H9 (cell line): ENCODE data around the gene TMPRSS7. TPM values are rescaled to one million over a fixed set of nuclear protein-coding genes. Genes with fewer than 3 reads are reported as not detected.

Source experiments
- DNase-seq: peaks from one replicate; pipeline ENCODE4 v3.0.0-alpha.2; 2017
- H2AFZ ChIP-seq: one replicate; pipeline ENCODE4 v1.6.1; 2013; ENCODE audit warnings: mild to moderate bottlenecking, low read length, control low read depth, moderate library complexity
- H2AK5ac ChIP-seq: 2 replicates; pipeline ENCODE4 v1.6.1; 2013; ENCODE audit warnings: low read length, control low read depth, mixed read lengths; ENCODE audit not compliant: insufficient read length
- H2BK120ac ChIP-seq: one replicate; pipeline ENCODE4 v1.6.1; 2013; ENCODE audit warnings: low read depth, mild to moderate bottlenecking, low read length, control low read depth, inconsistent platforms; ENCODE audit not compliant: poor library complexity, severe bottlenecking
- H2BK12ac ChIP-seq: 2 replicates; pipeline ENCODE4 v1.6.1; 2013; ENCODE audit warnings: low read length, control low read depth, mixed read lengths, low read depth; ENCODE audit not compliant: insufficient read length
- H2BK15ac ChIP-seq: 2 replicates; pipeline ENCODE4 v1.6.1; 2013; ENCODE audit warnings: low read depth, low read length, control low read depth
- H2BK20ac ChIP-seq: one replicate; pipeline ENCODE4 v1.6.1; 2013; ENCODE audit warnings: low read depth, mild to moderate bottlenecking, low read length, control low read depth, inconsistent platforms; ENCODE audit not compliant: poor library complexity, severe bottlenecking
- H2BK5ac ChIP-seq: 2 replicates; pipeline ENCODE4 v1.6.1; 2013; ENCODE audit warnings: low read length, control low read depth, mixed read lengths; ENCODE audit not compliant: insufficient read length
- H3K14ac ChIP-seq: 2 replicates; pipeline ENCODE4 v1.6.1; 2013; ENCODE audit warnings: low read length, control low read depth; ENCODE audit not compliant: insufficient read depth
- H3K18ac ChIP-seq: 2 replicates; pipeline ENCODE4 v1.6.1; 2013; ENCODE audit warnings: low read depth, mild to moderate bottlenecking, mixed read lengths, low read length, control low read depth; ENCODE audit not compliant: insufficient read length
- H3K23ac ChIP-seq: 2 replicates; pipeline ENCODE4 v1.6.1; 2013; ENCODE audit warnings: low read length, control low read depth, mixed read lengths, low read depth; ENCODE audit not compliant: insufficient read length
- H3K23me2 ChIP-seq: 2 replicates; pipeline ENCODE4 v1.6.1; 2013; ENCODE audit warnings: low read depth, mild to moderate bottlenecking, mixed read lengths, low read length, control low read depth; ENCODE audit not compliant: insufficient read length, poor library complexity, severe bottlenecking
- H3K27ac ChIP-seq: 2 replicates; pipeline ENCODE4 v1.5.1; 2013; ENCODE audit warnings: low read length, control low read depth, mixed read lengths, low read depth; ENCODE audit not compliant: insufficient read length
- H3K27me3 ChIP-seq: 2 replicates; pipeline ENCODE4 v1.6.1; 2013; ENCODE audit warnings: low read length, control low read depth, inconsistent platforms; ENCODE audit not compliant: insufficient read depth
- H3K4ac ChIP-seq: 2 replicates; pipeline ENCODE4 v1.6.1; 2013; ENCODE audit warnings: low read depth, mild to moderate bottlenecking, control low read depth, inconsistent platforms, low read length, moderate library complexity
- H3K4me1 ChIP-seq: 2 replicates; pipeline ENCODE4 v1.6.1; 2013; ENCODE audit warnings: low read length, control low read depth, inconsistent platforms; ENCODE audit not compliant: insufficient read depth
- H3K4me2 ChIP-seq: 2 replicates; pipeline ENCODE4 v1.6.1; 2013; ENCODE audit warnings: low read length, control low read depth, mixed read lengths; ENCODE audit not compliant: insufficient read length, insufficient read depth
- H3K56ac ChIP-seq: 2 replicates; pipeline ENCODE4 v1.6.1; 2013; ENCODE audit warnings: low read depth, mild to moderate bottlenecking, mixed read lengths, low read length, control low read depth; ENCODE audit not compliant: insufficient read length
- H3K79me1 ChIP-seq: 2 replicates; pipeline ENCODE4 v1.6.1; 2013; ENCODE audit warnings: low read depth, mild to moderate bottlenecking, moderate library complexity, low read length, control low read depth, inconsistent platforms; ENCODE audit not compliant: insufficient read depth, poor library complexity, severe bottlenecking
- H3K79me2 ChIP-seq: 2 replicates; pipeline ENCODE4 v1.6.1; 2013; ENCODE audit warnings: low read length, control low read depth, inconsistent platforms; ENCODE audit not compliant: insufficient read depth
- H3K9ac ChIP-seq: 2 replicates; pipeline ENCODE4 v1.6.1; 2013; ENCODE audit warnings: low read length, control low read depth, mixed read lengths; ENCODE audit not compliant: insufficient read length; ENCODE audit errors: extremely low read depth
- H3K9me3 ChIP-seq: one replicate; pipeline ENCODE4 v1.6.1; 2013; ENCODE audit warnings: low read depth, low read length, inconsistent platforms; ENCODE audit not compliant: control insufficient read depth
- H3T11ph ChIP-seq: one replicate; pipeline ENCODE4 v1.6.1; 2013; ENCODE audit warnings: mild to moderate bottlenecking, low read length, control low read depth, inconsistent platforms
- H4K20me1 ChIP-seq: one replicate; pipeline ENCODE4 v1.6.1; 2013; ENCODE audit not compliant: control insufficient read depth, insufficient read length, insufficient read depth
- H4K5ac ChIP-seq: 2 replicates; pipeline ENCODE4 v1.6.1; 2013; ENCODE audit warnings: low read depth, mild to moderate bottlenecking, mixed read lengths, low read length, control low read depth; ENCODE audit not compliant: insufficient read length
- H4K8ac ChIP-seq: replicated peaks from 2 replicates; pipeline ENCODE4 v1.6.1; 2013; ENCODE audit warnings: low read length, control low read depth, mixed read lengths, low read depth; ENCODE audit not compliant: insufficient read length
- H4K91ac ChIP-seq: 2 replicates; pipeline ENCODE4 v1.6.1; 2013; ENCODE audit warnings: low read depth, mild to moderate bottlenecking, moderate library complexity, mixed read lengths, low read length, control low read depth; ENCODE audit not compliant: insufficient read length
- H3K27ac Mint-ChIP-seq, 3 experiments: 2 replicates in 2 of 3; 3 replicates in 1 of 3; pipeline ENCODE4 v1.8.0; 2020 to 2021; ENCODE audit warnings: mixed read lengths in 3 of 3, mild to moderate bottlenecking in 1 of 3, moderate library complexity in 1 of 3
- H3K27me3 Mint-ChIP-seq: 2 replicates; pipeline ENCODE4 v1.8.0; 2021; ENCODE audit warnings: low read depth, mild to moderate bottlenecking, moderate library complexity, mixed read lengths
- H3K36me3 Mint-ChIP-seq, 3 experiments: 2 replicates in 2 of 3; 3 replicates in 1 of 3; pipeline ENCODE4 v1.8.0; 2020 to 2021; ENCODE audit warnings: low read depth in 3 of 3, mixed read lengths in 3 of 3; ENCODE audit not compliant: insufficient read depth in 1 of 3
- H3K4me1 Mint-ChIP-seq, 2 experiments: 2 replicates each; pipeline ENCODE4 v1.8.0; 2020; ENCODE audit warnings: mixed read lengths in 2 of 2
- H3K4me3 Mint-ChIP-seq, 2 experiments: 2 replicates in 1 of 2; 3 replicates in 1 of 2; pipeline ENCODE4 v1.8.0; 2020 to 2021; ENCODE audit warnings: mild to moderate bottlenecking in 2 of 2, mixed read lengths in 2 of 2, moderate library complexity in 1 of 2
- H3K9me3 Mint-ChIP-seq, 2 experiments: 2 replicates in 1 of 2; 3 replicates in 1 of 2; pipeline ENCODE4 v1.8.0; 2020; ENCODE audit warnings: mild to moderate bottlenecking in 2 of 2, mixed read lengths in 2 of 2, moderate library complexity in 1 of 2
- WGBS: extraction: QIAGEN DNeasy Blood & Tissue Kit; methylation state at CpG from one replicate; pipeline ENCODE4 v1.1.7; 2013; ENCODE audit warnings: missing lambda C conversion rate, low lambda C conversion rate, mixed read lengths; ENCODE audit not compliant: insufficient read length; ENCODE audit errors: extremely low coverage; 5-methylcytosine and 5-hydroxymethylcytosine counted together
- total RNA-seq: library from RNA; stranded (reverse); gene quantifications from 2 replicates; pipeline ENCODE4 v1.2.1, GENCODE V29; 2021
- TF ChIP-seq, protein P1 (sequence below): fragments of 200-600 bp; sonication (generic); conservative IDR thresholded peaks from 3 replicates; pipeline ENCODE4 v1.8.0; 2021; ENCODE audit warnings: antibody characterized with exemption, mild to moderate bottlenecking

The TMPRSS7 gene
- total RNA-seq, 1 experiment from 2014 or later: not detected

DNA sequence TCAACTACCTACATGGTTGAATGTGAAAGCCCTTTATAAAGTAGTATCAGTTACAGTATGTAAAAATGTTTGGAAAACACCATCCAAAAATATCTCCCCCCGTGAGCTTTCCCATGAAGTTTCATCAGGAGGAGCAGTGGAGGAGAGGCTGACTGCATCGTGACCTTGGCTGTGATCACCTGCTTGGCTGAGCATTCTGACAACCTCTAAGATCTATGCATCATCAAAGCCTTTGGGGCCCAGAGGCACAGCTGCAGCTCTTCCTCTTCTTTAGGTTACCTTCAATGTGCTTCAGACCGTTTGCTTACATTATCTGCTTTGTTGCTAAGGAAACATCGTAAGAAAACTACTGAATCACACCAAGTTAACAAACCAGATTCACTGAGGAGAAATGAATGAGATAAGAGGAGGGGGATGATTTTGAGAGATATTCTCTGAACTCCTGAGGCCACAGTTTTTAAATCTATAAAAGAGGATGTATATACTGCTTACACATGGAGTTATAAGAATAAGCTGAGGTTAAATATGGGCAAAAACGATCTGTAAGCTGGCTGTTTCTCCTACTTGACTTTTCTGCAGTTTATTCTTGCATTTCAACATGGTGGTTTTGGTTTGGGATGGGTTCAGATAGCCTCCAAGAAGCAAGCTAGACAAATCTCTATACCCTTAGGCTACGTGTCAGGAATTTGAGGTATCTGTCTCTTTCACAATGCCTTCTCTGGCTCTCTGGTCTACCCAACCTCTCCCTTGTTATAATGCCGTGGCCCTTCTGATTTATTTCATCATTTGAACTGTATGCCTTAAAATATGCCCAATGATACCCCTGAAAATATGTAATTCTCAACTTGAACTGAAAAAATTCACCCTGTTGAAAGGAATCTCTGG is 94.5 kb downstream of the TMPRSS7 start:
- Histone ChIP-seq H2AK5ac (no peak overlapping the region), H4K5ac (no peak overlapping the region), H4K20me1 (no peaks in the 10 kb centered on the region), H3K4me2 (no peak overlapping the region), H2BK15ac (no peak overlapping the region), H3K79me1 (no peaks in the 10 kb centered on the region), H3K9ac (no peak overlapping the region), H3K27ac (no peak overlapping the region), H3K56ac (no peak overlapping the region), H3K4me1 (peaks cover 16% of the 10 kb centered on the region; the same call in 1 of the 2 replicates), H3K4ac (no peak overlapping the region; the same call in 1 of the 2 replicates), H3K23me2 (no peaks in the 10 kb centered on the region), H4K91ac (no peak overlapping the region), H2BK20ac (no peak overlapping the region), H3K23ac (no peak overlapping the region), H3T11ph (peak overlapping the region; percentile 10), H3K14ac (no peak overlapping the region), H4K8ac (no peak overlapping the region), H2BK12ac (no peak overlapping the region), H3K79me2 (no peaks in the 10 kb centered on the region), H3K27me3 (no peaks in the 10 kb centered on the region), H2AFZ (no peak overlapping the region), H3K18ac (no peak overlapping the region), H3K9me3 (no peaks in the 10 kb centered on the region), H2BK5ac (no peak overlapping the region), H2BK120ac (no peak overlapping the region)
- TF ChIP-seq, protein P1, sequence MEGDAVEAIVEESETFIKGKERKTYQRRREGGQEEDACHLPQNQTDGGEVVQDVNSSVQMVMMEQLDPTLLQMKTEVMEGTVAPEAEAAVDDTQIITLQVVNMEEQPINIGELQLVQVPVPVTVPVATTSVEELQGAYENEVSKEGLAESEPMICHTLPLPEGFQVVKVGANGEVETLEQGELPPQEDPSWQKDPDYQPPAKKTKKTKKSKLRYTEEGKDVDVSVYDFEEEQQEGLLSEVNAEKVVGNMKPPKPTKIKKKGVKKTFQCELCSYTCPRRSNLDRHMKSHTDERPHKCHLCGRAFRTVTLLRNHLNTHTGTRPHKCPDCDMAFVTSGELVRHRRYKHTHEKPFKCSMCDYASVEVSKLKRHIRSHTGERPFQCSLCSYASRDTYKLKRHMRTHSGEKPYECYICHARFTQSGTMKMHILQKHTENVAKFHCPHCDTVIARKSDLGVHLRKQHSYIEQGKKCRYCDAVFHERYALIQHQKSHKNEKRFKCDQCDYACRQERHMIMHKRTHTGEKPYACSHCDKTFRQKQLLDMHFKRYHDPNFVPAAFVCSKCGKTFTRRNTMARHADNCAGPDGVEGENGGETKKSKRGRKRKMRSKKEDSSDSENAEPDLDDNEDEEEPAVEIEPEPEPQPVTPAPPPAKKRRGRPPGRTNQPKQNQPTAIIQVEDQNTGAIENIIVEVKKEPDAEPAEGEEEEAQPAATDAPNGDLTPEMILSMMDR: no peak
- no peaks in the 10 kb centered on the region for H3K9me3 Mint-ChIP-seq
- H3K27ac Mint-ChIP-seq: peak overlapping the region in 1 of 3 experiments; percentile 39; a peak in 2 of 7 replicates
- H3K4me3 Mint-ChIP-seq: no peak overlapping the region; a peak in 1 of 5 replicates
- H3K36me3 Mint-ChIP-seq: no peaks in the 10 kb centered on the region; a peak in 1 of 7 replicates
- peaks cover 42 to 59% of the 10 kb centered on the region in 2 experiments for H3K4me1 Mint-ChIP-seq
- peak; percentile 61 for DNase-seq
- no CpG with 5 or more reads among the region's 7 CpGs for WGBS
- H3K27me3 Mint-ChIP-seq: no peaks in the 10 kb centered on the region
